PC-9 (cell line): ENCODE measurements around the gene AMOT. TPM values are rescaled to one million over a fixed set of nuclear protein-coding genes. Genes with fewer than 3 reads are reported as not detected.

ENCODE experiments used
- BruUV-seq: library from RNA; stranded (reverse); fragments of 400-500 nt; replicated peaks from 2 replicates; lab custom pipeline; 2021; lab: Mats Ljungman, UMichigan
- CTCF ChIA-PET: fragments of 300-600 bp; sonication (Branson Sonifier 250); formaldehyde crosslinking; loops from one replicate; lab custom pipeline; 2022; ENCODE audit warnings: antibody characterized with exemption; lab: Charles Lee
- POLR2A ChIA-PET: fragments of 300-600 bp; sonication (Branson Sonifier 250); formaldehyde crosslinking; loops from one replicate; lab custom pipeline; 2022; ENCODE audit warnings: antibody characterized with exemption; ENCODE audit not compliant: unreplicated experiment; lab: Charles Lee
- DNase-seq, 2 experiments: peaks; one replicate each; pipeline versions ENCODE4 v3.0.0 to v3.0.0-alpha.2; 2015 to 2022; ENCODE audit warnings: mixed read lengths in 1 of 2
- H2AFZ ChIP-seq: fragments of 200-600 bp; sonication (generic); 2 replicates; pipeline ENCODE4 v1.8.1; 2017; ENCODE audit warnings: antibody characterized with exemption
- H3F3A ChIP-seq: fragments of 200-600 bp; sonication (generic); 2 replicates; pipeline ENCODE4 v1.8.1; 2017; ENCODE audit warnings: antibody characterized with exemption, mild to moderate bottlenecking, low read depth; ENCODE audit not compliant: insufficient read depth
- H3K27ac ChIP-seq: fragments of 200-600 bp; sonication (generic); 2 replicates; pipeline ENCODE4 v1.6.1; 2016; ENCODE audit warnings: mixed run types
- H3K27me3 ChIP-seq: fragments of 200-600 bp; sonication (generic); 2 replicates; pipeline ENCODE4 v1.6.1; 2016; ENCODE audit warnings: low read depth, mixed run types; ENCODE audit not compliant: insufficient read depth
- H3K36me3 ChIP-seq: fragments of 200-600 bp; sonication (generic); 2 replicates; pipeline ENCODE4 v1.6.1; 2016; ENCODE audit warnings: low read depth, mixed run types
- H3K4me1 ChIP-seq: fragments of 200-600 bp; sonication (generic); replicated peaks from 2 replicates; pipeline ENCODE4 v1.6.1; 2016; ENCODE audit warnings: mixed run types; ENCODE audit not compliant: insufficient read depth
- H3K4me2 ChIP-seq: fragments of 200-600 bp; sonication (generic); 2 replicates; pipeline ENCODE4 v1.6.1; 2017; ENCODE audit warnings: mixed run types
- H3K4me3 ChIP-seq: fragments of 200-600 bp; sonication (generic); 2 replicates; pipeline ENCODE4 v1.6.1; 2016; ENCODE audit warnings: mixed run types
- H3K79me2 ChIP-seq: fragments of 200-600 bp; sonication (generic); 2 replicates; pipeline ENCODE4 v1.6.1; 2017; ENCODE audit warnings: low read depth, mixed run types
- H3K9me2 ChIP-seq: fragments of 200-600 bp; sonication (generic); 2 replicates; pipeline ENCODE4 v1.8.1; 2017; ENCODE audit warnings: mild to moderate bottlenecking; ENCODE audit not compliant: insufficient read depth
- H3K9me3 ChIP-seq: fragments of 200-600 bp; sonication (generic); 2 replicates; pipeline ENCODE4 v1.8.1; 2016; ENCODE audit warnings: low read depth; ENCODE audit not compliant: insufficient read depth
- H4K20me1 ChIP-seq: fragments of 200-600 bp; sonication (generic); 2 replicates; pipeline ENCODE4 v1.8.1; 2017; ENCODE audit not compliant: insufficient read depth
- CTCF ChIP-seq: fragments of 200-600 bp; sonication (generic); conservative IDR thresholded peaks from 2 replicates; pipeline ENCODE4 v1.6.1; 2017; ENCODE audit warnings: mixed run types, antibody characterized with exemption, mild to moderate bottlenecking, moderate library complexity
- EZH2 ChIP-seq: fragments of 200-600 bp; sonication (generic); IDR thresholded peaks from 2 replicates; pipeline ENCODE4 v1.8.0; 2017; ENCODE audit warnings: antibody characterized with exemption, low read depth
- intact Hi-C: fragments of 100-400 bp; cut with micrococcal nuclease; formaldehyde crosslinking; loops from one replicate; pipeline ENCODE4 v1.10.0; 2022; ENCODE audit not compliant: unreplicated experiment
- total RNA-seq: library from RNA; stranded (reverse); gene quantifications from 2 replicates; pipeline ENCODE4 v1.2.3, GENCODE V29; 2021

The AMOT gene
- total RNA-seq, 1 experiment from 2014 or later, result 88.0 TPM

- Histone ChIP-seq H3K9me3 (no peaks in the 10 kb centered on the region), H3K4me3 (no peak overlapping the region), H3F3A (no peaks in the 10 kb centered on the region), H3K27ac (no peak overlapping the region), H3K9me2 (no peaks in the 10 kb centered on the region; the same call in 1 of the 2 replicates), H3K36me3 (no peaks in the 10 kb centered on the region), H3K4me2 (no peak overlapping the region), H3K27me3 (no peaks in the 10 kb centered on the region), H4K20me1 (no peaks in the 10 kb centered on the region), H3K79me2 (no peaks in the 10 kb centered on the region), H3K4me1 (0 out of 2 replicates have a peak, but pooled peaks cover 4% of the 10 kb centered on the region), H2AFZ (no peak overlapping the region)
- CTCF ChIA-PET, result no interaction called here
- no peak for DNase-seq
- POLR2A ChIA-PET, result no interaction called here
- BruUV-seq, result no TSS peak
- TF ChIP-seq CTCF (no peak), EZH2 (no peak)
- intact Hi-C loops, result no loop called here
Measured at GRCh38 chrX:112799425-112799824, 41.2 kb downstream of the AMOT start.

GRCh38 chrX:112798736-112799135 lies 41.9 kb downstream of the AMOT start:
- CTCF ChIA-PET, result no interaction called here
- POLR2A ChIA-PET, result no interaction called here
- Histone ChIP-seq H3K9me2 (no peaks in the 10 kb centered on the region; the same call in 1 of the 2 replicates), H4K20me1 (no peaks in the 10 kb centered on the region), H3K79me2 (no peaks in the 10 kb centered on the region), H3K36me3 (no peaks in the 10 kb centered on the region), H3F3A (no peaks in the 10 kb centered on the region), H3K4me2 (no peak overlapping the region), H3K4me1 (0 out of 2 replicates have a peak, but pooled peaks cover 4% of the 10 kb centered on the region), H2AFZ (no peak overlapping the region), H3K27ac (no peak overlapping the region), H3K27me3 (no peaks in the 10 kb centered on the region), H3K4me3 (no peak overlapping the region), H3K9me3 (no peaks in the 10 kb centered on the region)
- BruUV-seq, result no TSS peak
- no peak for TF ChIP-seq EZH2
- TF ChIP-seq CTCF, result no peak
- DNase-seq, result no peak
- intact Hi-C loops, result no loop called here

- CTCF ChIA-PET, result no interaction called here
- H3K4me2 ChIP-seq, result no peak overlapping the region
Measured at GRCh38 chrX:112789931-112790330, 50.7 kb downstream of the AMOT start.

More at GRCh38 chrX:112789931-112790330, 50.7 kb downstream of the AMOT start:
- no TSS peak for BruUV-seq
- Histone ChIP-seq H3K4me1 (no peaks in the 10 kb centered on the region), H4K20me1 (no peaks in the 10 kb centered on the region), H3K36me3 (no peaks in the 10 kb centered on the region), H3K9me3 (no peaks in the 10 kb centered on the region), H3K79me2 (no peaks in the 10 kb centered on the region), H3K9me2 (no peaks in the 10 kb centered on the region), H3K27me3 (no peaks in the 10 kb centered on the region), H3K4me3 (no peak overlapping the region), H3F3A (no peaks in the 10 kb centered on the region), H2AFZ (no peak overlapping the region), H3K27ac (no peak overlapping the region)
- TF ChIP-seq CTCF, result no peak
- no peak for TF ChIP-seq EZH2
- POLR2A ChIA-PET, result no interaction called here
- no peak for DNase-seq
- intact Hi-C loops, result no loop called here
